Activated CD4-positive, alpha-beta T cell treated with anti-CD3 and anti-CD28 coated beads, Interleukin-2, amount 10 ng/mL, durations not matched to agents 7 days and 5 days (primary cell): ENCODE results near the gene CPEB3. TPM values are rescaled to one million over a fixed set of nuclear protein-coding genes. Genes with fewer than 3 reads are reported as not detected.

Experiments
- CTCF ChIA-PET: fragments of 350-600 bp; sonication (Branson Sonifier 250); formaldehyde crosslinking; loops from one replicate; lab custom pipeline; 2021; ENCODE audit warnings: antibody characterized with exemption; lab: Charles Lee
- POLR2A ChIA-PET: fragments of 350-600 bp; sonication (Branson Sonifier 250); formaldehyde crosslinking; loops from one replicate; lab custom pipeline; 2021; ENCODE audit warnings: antibody characterized with exemption; lab: Charles Lee
- DNase-seq: peaks from one replicate; pipeline ENCODE4 v3.0.0-alpha.2; 2020
- H3K27ac Mint-ChIP-seq: one replicate; pipeline ENCODE4 v1.8.0; 2021; ENCODE audit warnings: mild to moderate bottlenecking, moderate library complexity, mixed read lengths
- H3K27me3 Mint-ChIP-seq: one replicate; pipeline ENCODE4 v1.8.0; 2021; ENCODE audit warnings: mixed read lengths
- H3K36me3 Mint-ChIP-seq: one replicate; pipeline ENCODE4 v1.8.0; 2021; ENCODE audit warnings: low read depth, mixed read lengths
- H3K4me1 Mint-ChIP-seq: one replicate; pipeline ENCODE4 v1.8.0; 2021; ENCODE audit warnings: mixed read lengths
- H3K4me3 Mint-ChIP-seq: one replicate; pipeline ENCODE4 v1.8.0; 2021; ENCODE audit warnings: mild to moderate bottlenecking, moderate library complexity, mixed read lengths
- H3K9me3 Mint-ChIP-seq: one replicate; pipeline ENCODE4 v1.8.0; 2021; ENCODE audit warnings: mixed read lengths
- total RNA-seq, 2 experiments: library from RNA; stranded (reverse); gene quantifications; one replicate each; pipeline ENCODE4 v1.2.3, GENCODE V29; 2021

Gene CPEB3
- total RNA-seq, 2 experiments from 2014 or later = 2.2 to 2.6 TPM

DNA sequence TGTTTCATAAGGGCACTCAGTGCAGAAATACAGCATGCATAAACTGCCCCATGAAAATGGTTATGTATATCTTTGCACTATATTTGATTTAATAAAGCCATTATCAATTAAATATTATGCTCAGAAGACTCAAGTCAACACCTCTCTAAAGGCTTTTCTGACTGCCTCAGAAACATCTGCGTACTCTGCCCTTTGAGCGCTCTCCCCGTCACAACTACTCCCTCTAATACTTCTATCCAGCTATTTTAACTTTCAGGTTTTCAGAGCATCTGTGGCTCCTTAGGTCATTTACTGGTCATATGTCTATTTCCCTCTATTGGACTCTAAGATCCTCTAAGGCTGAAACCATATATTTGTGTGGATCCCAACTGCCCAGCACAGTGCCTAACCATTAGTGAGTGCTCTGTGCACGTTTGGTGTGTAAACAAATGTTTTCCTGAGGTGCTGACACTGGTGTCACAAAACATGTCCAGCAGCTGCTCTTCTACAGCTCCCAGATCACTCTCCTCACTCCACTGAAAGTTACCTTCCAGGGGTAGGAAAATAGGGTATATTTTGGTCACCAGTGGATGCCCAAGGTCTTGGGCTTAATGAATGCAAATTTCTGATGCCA lies 188.2 kb downstream of the CPEB3 start:
- Mint-ChIP-seq H3K27me3 (no peaks in the 10 kb centered on the region), H3K4me1 (peaks cover 16% of the 10 kb centered on the region), H3K9me3 (no peaks in the 10 kb centered on the region), H3K36me3 (no peaks in the 10 kb centered on the region), H3K4me3 (no peak overlapping the region), H3K27ac (no peak overlapping the region)
- ChIA-PET CTCF (interaction anchor here (0.6 to 2.8 kb wide), 5 partner anchors 8 to 188 kb away, joined by 3 to 8 read pairs (median 3); partner anchors contain the start of gene MARCHF5), POLR2A (no interaction called here)
- no peak for DNase-seq

DNA sequence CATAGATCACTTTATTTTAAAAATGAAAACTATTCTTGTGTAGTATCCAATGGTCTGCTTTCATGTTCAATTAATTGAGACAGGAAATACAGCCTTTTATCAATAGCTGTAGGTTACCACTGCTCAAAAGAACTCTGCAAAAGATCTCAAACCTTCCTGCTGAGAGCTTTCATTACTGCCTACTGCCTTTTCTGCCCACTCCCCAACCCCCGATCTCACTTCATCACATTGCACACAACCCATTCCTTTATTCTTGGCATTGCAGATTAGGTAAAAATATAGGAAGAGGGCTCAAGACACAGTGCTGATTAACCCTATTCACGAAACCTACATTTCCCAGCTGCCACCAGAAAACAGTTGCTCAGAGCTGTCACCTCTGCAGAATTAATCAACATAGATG lies 195.9 kb downstream of the CPEB3 start:
- no peaks in the 10 kb centered on the region for H3K36me3 Mint-ChIP-seq
- H3K9me3 Mint-ChIP-seq = no peaks in the 10 kb centered on the region
- no peak overlapping the region for H3K27ac Mint-ChIP-seq
- DNase-seq = no peak
- no peaks in the 10 kb centered on the region for H3K27me3 Mint-ChIP-seq
- ChIA-PET POLR2A (no interaction called here), CTCF (interaction anchor here (0.6 kb wide), 1 partner anchor 11 kb away, joined by 5 read pairs; no protein-coding TSS in a partner anchor)
- H3K4me3 Mint-ChIP-seq = no peak overlapping the region
- peaks cover 2% of the 10 kb centered on the region for H3K4me1 Mint-ChIP-seq

DNA sequence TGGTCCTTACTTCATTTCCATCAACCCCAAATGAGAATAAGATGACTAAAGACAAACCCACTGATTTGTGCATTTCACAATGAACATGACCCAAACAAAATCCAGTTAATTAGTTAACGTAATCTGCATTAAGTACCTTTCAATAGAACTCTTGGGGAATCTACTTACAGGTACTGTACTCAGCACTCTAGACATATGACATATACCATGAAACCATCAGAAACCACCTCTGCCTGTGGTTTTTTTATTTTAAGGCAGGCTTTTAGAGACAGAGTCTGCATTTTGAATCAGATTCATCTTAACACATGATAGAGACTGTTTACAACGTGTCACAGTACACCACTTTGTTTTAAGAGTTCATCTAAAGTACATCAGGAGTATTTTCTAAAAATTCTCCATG lies 198.9 kb downstream of the CPEB3 start:
- peaks cover 4% of the 10 kb centered on the region for H3K4me1 Mint-ChIP-seq
- no peaks in the 10 kb centered on the region for H3K36me3 Mint-ChIP-seq
- H3K27me3 Mint-ChIP-seq = no peaks in the 10 kb centered on the region
- no peak overlapping the region for H3K4me3 Mint-ChIP-seq
- CTCF ChIA-PET = interaction anchor here (0.6 kb wide), 1 partner anchor 130 kb away, joined by 3 read pairs; no protein-coding TSS in a partner anchor
- H3K9me3 Mint-ChIP-seq = no peaks in the 10 kb centered on the region
- POLR2A ChIA-PET = no interaction called here
- DNase-seq = no peak
- no peak overlapping the region for H3K27ac Mint-ChIP-seq

DNA sequence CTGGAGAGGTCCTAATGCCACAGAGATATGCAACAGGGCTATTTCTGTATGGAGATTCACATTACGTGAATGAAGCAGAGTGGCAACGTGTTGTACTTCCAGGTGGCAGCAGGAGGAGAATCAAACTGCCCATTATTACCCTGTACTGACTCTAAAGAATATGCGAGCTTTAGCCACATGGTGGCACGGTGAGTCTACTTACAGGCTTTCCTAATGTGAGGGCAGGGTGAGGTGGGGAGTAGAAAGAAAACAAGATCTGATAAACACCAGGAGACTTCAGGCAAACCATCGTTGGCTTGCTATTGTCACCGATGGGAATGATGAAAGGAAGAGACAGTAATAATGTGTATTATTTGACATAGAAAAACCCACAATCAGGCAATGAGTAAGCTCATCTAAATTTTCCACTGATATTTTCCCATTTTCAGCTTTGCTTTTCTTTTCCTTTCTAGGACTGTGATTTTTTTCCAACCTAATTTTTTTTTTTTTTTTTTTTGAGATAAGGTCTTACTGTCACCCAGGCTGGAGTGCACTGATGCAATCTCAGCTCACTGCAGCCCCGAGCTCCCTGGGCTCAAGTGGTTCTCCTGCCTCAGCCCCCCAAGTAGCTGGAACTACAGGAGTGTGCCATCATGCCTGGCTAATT lies 203.0 kb downstream of the CPEB3 start:
- H3K4me1 Mint-ChIP-seq = peaks cover 4% of the 10 kb centered on the region
- H3K27ac Mint-ChIP-seq = no peak overlapping the region
- H3K27me3 Mint-ChIP-seq = no peaks in the 10 kb centered on the region
- no peaks in the 10 kb centered on the region for H3K36me3 Mint-ChIP-seq
- DNase-seq = peak; percentile 74
- POLR2A ChIA-PET = no interaction called here
- CTCF ChIA-PET = interaction anchor here (0.6 to 1.4 kb wide), 7 partner anchors 16 to 514 kb away, joined by 3 to 6 read pairs (median 4); partner anchors contain the start of genes CPEB3 and MARCHF5
- no peaks in the 10 kb centered on the region for H3K9me3 Mint-ChIP-seq
- H3K4me3 Mint-ChIP-seq = no peak overlapping the region

DNA sequence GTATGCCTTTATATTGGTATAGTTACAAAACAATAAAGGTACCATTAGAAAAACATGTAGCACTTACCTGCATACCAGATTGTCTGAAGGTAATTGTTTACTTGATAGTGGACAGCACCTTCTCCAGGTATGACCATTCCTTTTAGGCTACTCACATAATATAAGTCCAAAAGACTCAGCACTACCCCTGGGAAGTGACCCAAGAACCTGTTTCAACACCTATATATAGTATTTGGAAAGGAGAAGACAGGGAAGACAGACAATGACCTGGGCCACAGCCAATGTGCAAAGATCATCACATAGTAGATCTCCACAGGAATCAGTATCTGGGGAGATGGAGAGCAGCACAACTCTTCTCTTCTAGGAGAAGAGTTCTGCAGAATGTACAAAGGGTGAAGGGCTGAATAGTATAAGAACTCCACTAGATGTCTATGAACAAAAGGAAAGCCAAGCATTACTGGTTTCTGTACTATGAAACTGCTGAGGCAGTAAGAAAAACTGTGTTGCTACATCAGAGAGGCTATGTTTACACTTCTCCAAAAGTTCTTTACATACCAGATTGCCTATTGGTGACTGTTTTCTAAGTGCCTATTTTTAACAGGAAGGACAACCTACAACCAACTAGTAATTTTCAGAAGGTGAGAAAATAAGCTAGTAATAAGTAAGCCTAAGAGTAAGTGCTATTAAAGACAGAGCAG lies 208.1 kb downstream of the CPEB3 start:
- Mint-ChIP-seq H3K27me3 (no peaks in the 10 kb centered on the region), H3K36me3 (no peaks in the 10 kb centered on the region), H3K4me3 (no peak overlapping the region), H3K9me3 (no peaks in the 10 kb centered on the region), H3K27ac (no peak overlapping the region), H3K4me1 (no peaks in the 10 kb centered on the region)
- DNase-seq = no peak
- ChIA-PET POLR2A (no interaction called here), CTCF (no interaction called here)

DNA sequence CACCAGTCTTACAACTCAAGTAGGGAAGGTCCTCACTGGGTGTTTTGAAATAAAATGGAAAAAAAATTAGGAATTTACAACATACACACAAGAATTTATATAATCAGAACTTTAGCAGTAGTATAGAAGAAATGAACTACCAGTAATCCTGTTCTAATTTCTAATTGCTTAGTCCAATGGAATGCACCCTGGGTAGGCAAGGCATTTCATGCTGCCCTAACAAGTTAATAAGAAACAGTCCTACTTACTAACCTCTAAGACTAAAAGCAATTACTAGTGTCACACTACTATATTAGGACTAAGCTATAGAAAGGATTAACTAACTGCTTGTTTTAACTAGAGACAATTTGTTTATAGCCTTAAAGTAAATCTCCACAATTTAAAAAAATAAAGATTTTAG lies 209.2 kb downstream of the CPEB3 start:
- no peak for DNase-seq
- Mint-ChIP-seq H3K9me3 (no peaks in the 10 kb centered on the region), H3K4me1 (no peaks in the 10 kb centered on the region), H3K27ac (no peak overlapping the region), H3K27me3 (no peaks in the 10 kb centered on the region), H3K36me3 (no peaks in the 10 kb centered on the region), H3K4me3 (no peak overlapping the region)
- ChIA-PET CTCF (interaction anchor here (0.5 kb wide), 1 partner anchor 538 kb away, joined by 3 read pairs; no protein-coding TSS in a partner anchor), POLR2A (no interaction called here)

DNA sequence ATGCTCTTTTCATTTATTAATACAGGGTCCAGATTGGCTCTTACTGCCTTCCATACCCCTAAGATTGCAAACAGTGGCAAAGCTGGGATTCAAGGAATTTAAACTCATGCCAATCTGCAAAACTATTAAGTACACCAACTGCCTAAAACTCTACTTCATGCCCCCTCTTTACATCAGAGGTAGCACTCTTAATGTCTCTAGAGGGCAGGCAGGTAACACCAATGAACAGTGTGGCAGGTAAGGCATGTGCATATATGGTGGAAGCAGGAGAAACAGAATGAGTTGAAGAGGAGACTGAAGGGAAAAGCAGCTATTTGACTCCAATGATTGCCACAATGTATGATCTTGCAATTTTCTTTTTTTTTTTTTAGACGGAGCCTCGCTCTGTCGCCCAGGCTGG lies 210.6 kb downstream of the CPEB3 start:
- Mint-ChIP-seq H3K27ac (no peak overlapping the region), H3K36me3 (no peaks in the 10 kb centered on the region), H3K9me3 (no peaks in the 10 kb centered on the region), H3K4me1 (no peaks in the 10 kb centered on the region), H3K4me3 (no peak overlapping the region), H3K27me3 (no peaks in the 10 kb centered on the region)
- ChIA-PET POLR2A (no interaction called here), CTCF (no interaction called here)
- no peak for DNase-seq

DNA sequence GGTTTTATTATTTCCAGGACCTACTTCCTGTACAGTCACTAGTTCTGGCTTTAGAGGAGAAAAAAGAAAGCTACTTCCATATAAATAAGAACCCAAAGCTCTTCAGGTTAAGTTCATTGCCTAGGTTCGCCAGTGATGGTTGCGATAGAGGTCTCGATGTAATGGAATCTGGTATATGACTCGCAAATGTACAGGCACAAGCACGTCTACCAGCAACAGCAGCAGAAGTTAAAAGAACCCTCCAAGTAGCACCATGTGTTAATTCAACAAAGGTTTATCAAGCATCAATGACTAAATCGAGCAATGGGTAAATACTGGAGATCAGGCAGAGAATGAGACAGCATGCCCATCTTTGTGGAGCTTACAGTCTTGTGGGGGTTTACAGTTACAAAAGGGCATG lies 211.9 kb downstream of the CPEB3 start:
- DNase-seq = no peak
- no peaks in the 10 kb centered on the region for H3K4me1 Mint-ChIP-seq
- no peaks in the 10 kb centered on the region for H3K27me3 Mint-ChIP-seq
- ChIA-PET CTCF (interaction anchor here (1.0 kb wide), 1 partner anchor 9 kb away, joined by 3 read pairs; no protein-coding TSS in a partner anchor), POLR2A (no interaction called here)
- no peaks in the 10 kb centered on the region for H3K9me3 Mint-ChIP-seq
- no peaks in the 10 kb centered on the region for H3K36me3 Mint-ChIP-seq
- no peak overlapping the region for H3K27ac Mint-ChIP-seq
- H3K4me3 Mint-ChIP-seq = no peak overlapping the region

DNA sequence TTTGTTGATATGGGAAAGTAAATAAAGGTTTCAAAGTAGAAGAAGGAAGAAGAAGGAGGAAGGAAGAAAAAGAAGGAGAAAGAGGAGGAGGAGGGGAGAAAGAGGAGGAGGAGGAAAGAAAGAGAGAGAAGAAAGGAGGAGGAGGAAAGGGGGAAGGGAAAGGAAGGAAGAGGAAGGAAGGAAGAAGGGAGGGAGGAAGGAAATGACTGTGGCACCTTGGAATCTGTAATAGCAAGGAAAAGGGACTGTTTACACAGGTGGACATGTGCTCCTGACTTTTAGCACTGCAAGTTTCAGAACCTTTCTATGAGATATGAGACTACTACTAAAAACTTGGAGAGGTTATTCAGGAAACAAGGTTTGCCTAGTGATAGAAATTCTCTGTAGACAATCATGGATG lies 214.2 kb downstream of the CPEB3 start:
- H3K9me3 Mint-ChIP-seq = no peaks in the 10 kb centered on the region
- DNase-seq = no peak
- CTCF ChIA-PET = interaction anchor here (0.6 kb wide), 1 partner anchor 271 kb away, joined by 3 read pairs; no protein-coding TSS in a partner anchor
- H3K27ac Mint-ChIP-seq = no peak overlapping the region
- no peaks in the 10 kb centered on the region for H3K36me3 Mint-ChIP-seq
- H3K4me3 Mint-ChIP-seq = no peak overlapping the region
- H3K4me1 Mint-ChIP-seq = no peaks in the 10 kb centered on the region
- H3K27me3 Mint-ChIP-seq = no peaks in the 10 kb centered on the region
- POLR2A ChIA-PET = no interaction called here

DNA sequence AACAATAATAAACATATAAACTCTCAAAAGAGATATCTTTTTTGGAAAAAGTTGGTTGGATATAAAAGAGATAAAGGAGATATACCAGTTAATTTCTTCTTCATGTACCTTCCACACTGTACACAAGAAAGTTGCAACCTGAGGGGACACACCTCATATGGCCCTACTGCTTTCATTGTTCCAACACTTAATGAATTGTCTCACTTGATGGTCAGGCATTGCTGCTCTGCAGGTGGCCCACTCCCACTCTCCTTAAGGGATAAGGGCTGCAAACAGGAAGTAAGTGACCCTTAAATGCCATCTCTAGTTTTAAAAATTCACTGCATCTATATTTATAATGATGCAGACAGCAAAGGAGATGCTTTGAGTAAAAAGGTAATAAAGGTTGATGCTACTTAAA lies 215.0 kb downstream of the CPEB3 start:
- CTCF ChIA-PET = no interaction called here
- Mint-ChIP-seq H3K4me1 (no peaks in the 10 kb centered on the region), H3K4me3 (no peak overlapping the region), H3K27me3 (no peaks in the 10 kb centered on the region), H3K27ac (no peak overlapping the region), H3K36me3 (no peaks in the 10 kb centered on the region), H3K9me3 (no peaks in the 10 kb centered on the region)
- POLR2A ChIA-PET = no interaction called here
- no peak for DNase-seq

DNA sequence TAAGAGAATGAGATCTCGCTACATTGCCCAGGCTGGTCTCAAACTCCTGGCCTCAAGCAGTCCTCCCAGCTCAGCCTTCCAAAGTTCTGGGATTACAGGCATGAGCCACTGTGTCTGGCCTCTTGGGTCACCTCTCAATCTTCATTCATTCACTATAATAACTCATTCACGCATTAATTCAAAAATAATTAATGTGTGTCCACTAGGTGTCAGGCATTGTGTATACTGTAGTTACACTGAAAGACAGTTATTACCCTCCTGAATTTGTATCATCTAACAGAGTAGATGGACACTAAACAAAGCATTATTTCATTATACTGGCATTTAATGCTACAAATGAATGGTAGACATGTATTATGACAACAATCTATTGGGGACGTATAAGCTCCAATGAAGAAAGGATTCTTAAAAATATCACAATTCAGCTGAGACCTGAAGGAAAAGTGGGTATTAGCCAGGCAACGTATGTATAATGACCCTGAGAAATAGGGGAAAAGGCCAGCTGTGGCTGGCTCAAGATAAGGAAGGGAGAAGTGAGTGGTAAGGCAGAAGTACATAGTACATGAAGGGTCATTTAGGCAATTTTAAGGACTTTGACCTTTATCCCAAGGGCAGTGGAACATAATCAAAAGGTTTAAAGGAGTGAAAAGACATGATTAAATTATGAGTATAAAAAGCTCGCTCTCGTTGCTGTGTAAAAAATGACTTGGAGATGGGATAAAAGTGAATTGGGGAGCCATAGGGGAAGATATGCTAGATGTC lies 216.6 kb downstream of the CPEB3 start:
- ChIA-PET POLR2A (no interaction called here), CTCF (no interaction called here)
- H3K9me3 Mint-ChIP-seq = no peaks in the 10 kb centered on the region
- H3K36me3 Mint-ChIP-seq = no peaks in the 10 kb centered on the region
- no peaks in the 10 kb centered on the region for H3K4me1 Mint-ChIP-seq
- no peaks in the 10 kb centered on the region for H3K27me3 Mint-ChIP-seq
- H3K4me3 Mint-ChIP-seq = no peak overlapping the region
- no peak for DNase-seq
- no peak overlapping the region for H3K27ac Mint-ChIP-seq

DNA sequence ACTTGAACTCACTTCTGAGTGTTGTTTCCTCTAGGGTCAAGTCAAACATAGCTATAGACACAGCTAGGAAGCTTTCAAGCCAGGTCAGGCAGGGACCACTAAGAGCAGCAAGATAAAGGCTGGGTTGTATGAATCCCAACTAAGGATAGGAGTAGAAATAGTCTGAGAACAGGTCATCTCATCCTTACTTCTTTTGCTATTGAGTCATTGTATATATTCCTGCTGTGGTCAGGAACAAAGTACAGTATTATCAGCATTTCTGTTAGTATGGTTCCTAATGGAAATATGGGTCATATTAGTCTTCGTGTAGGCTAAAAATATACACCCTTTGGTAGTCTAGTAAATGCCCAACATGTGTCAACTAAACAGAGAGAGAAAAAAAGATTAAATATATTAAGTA lies 222.0 kb downstream of the CPEB3 start:
- Mint-ChIP-seq H3K9me3 (no peaks in the 10 kb centered on the region), H3K36me3 (no peaks in the 10 kb centered on the region), H3K27me3 (no peaks in the 10 kb centered on the region), H3K4me3 (no peak overlapping the region), H3K4me1 (no peaks in the 10 kb centered on the region), H3K27ac (no peak overlapping the region)
- DNase-seq = no peak
- POLR2A ChIA-PET = no interaction called here
- CTCF ChIA-PET = interaction anchor here (1.0 kb wide), 1 partner anchor 10 kb away, joined by 3 read pairs; no protein-coding TSS in a partner anchor
